GM21367 (cell line): ENCODE results near the gene RPTOR.

ENCODE experiments used
- ATAC-seq: cut with Tn5 transposase; IDR thresholded peaks from one replicate; pipeline ENCODE4 v1.9.1; 2021; ENCODE audit not compliant: unreplicated experiment

Gene RPTOR

GRCh38 chr17:80777274-80777673 is 232.6 kb downstream of the RPTOR start:
- ATAC-seq, result no peak

DNA sequence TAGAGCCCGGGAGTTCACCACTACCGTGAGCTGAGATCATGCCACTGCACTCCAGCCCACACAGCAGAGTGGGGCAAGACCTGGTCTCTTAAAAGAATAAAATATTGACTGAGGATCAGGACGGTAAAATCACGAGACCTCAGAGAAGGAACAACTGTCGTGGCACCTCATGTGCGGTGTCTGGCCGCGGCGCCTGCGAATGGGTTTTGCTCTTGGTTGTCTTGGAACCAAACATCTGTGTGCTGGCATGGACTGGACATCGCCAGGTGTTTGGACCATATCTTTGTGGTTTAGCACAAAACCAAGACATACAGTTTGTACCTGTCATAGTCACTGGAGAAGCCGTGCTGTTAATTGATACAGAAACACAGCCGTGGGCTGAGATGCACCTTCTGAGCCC is 234.1 kb downstream of the RPTOR start:
- no peak for ATAC-seq

DNA sequence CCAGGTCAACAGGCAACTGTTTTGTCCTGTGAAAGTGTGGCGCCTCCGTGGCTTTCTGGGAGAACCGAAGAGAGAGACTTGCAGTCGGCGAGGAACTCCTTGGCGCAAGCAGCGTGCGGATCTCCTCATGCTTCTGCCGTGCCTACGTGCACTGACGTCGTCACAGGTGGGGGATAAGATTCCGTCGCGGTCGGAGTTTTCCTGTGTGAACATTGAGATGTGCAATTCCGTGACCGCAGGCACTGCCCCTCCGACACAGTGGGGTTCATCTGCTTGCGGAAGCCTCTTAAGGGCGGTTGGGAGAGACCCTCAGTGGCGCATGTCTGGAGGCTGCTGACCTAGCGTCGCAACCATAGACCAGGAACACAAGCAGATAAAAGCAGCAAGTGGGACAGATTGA is 234.7 kb downstream of the RPTOR start:
- no peak for ATAC-seq

GRCh38 chr17:80779961-80780380 is 235.3 kb downstream of the RPTOR start:
- ATAC-seq, result no peak

DNA sequence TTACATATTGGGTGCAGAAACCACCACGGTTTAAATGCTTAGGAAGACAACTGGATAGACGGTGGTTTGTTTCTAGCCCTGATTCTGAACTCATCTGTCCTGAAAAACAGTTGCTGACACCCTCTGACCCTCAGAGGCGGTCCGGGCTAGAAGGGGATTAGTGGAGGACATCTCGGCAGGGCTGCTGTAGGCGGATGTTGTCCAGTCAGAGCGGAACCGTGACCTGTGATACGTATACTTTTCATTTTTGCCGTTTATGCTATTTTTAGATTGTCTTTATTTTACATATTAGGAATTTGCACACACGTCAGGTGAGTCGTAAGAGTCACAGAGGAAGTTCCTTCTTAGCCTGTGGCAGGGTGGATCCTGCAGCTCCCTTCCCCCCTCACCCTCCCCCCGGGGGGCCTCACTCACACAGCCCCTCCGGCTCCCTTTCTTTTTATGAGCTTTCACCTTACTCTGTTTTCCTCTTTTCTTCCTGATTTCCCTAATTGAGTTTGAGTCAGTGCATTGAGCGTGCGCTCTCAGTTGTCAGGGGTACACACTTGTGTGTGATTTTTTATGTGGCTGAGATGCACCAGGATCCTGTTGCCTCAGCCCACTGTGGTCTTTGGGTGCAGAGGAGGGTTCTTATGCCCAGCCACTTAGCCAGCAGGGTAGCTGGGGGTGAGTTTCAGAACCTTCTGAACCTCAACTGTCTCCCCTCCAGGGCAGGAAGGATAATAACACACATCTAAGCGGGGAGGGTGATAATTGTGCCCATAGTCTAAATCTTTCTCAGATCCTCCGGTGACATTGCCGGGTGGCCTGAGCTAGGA is 236.0 kb downstream of the RPTOR start:
- peak; percentile 54 for ATAC-seq

DNA sequence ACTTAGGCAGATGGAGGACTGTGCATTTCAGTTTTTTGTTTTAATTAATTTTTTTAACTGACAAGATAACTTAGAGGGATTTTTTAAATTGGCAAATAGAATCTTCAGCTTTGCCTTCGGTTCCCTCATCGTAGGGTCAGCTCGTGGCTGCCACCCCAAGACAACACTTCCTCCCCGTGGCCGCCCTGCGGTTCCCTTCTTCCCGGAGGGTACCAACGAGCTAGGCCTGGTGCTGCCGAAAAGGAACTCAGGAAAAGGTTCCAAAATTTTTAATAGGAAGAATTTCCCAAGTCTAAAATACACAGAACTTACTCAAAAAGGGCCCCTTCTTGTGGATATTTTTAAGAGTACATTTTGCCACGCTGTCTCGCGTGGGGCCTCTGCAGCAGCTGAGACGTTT is 236.6 kb downstream of the RPTOR start:
- ATAC-seq, result no peak

DNA sequence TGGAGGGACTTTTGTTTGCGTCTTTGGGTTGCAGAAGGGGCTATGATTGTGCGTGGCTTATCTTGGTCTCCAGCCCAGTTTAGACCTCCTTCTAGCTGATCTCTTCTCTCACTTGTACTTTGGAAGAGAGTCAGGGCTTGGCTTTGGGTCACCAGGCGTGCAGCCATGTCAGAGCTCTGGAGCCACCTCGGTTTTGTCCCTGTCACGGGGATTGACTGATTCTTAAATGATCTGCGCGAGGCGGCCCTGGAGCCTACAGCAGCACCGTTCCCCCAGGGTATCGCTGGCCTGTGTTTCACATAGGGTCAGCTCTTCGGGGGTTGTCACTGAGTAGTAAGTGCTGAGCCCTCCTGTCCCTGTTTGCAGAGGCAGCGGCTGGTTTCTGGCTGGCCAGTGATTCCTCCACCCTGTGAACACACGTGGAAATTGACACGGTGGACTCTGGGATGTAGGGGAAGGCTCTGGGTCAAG is 237.2 kb downstream of the RPTOR start:
- no peak for ATAC-seq

DNA sequence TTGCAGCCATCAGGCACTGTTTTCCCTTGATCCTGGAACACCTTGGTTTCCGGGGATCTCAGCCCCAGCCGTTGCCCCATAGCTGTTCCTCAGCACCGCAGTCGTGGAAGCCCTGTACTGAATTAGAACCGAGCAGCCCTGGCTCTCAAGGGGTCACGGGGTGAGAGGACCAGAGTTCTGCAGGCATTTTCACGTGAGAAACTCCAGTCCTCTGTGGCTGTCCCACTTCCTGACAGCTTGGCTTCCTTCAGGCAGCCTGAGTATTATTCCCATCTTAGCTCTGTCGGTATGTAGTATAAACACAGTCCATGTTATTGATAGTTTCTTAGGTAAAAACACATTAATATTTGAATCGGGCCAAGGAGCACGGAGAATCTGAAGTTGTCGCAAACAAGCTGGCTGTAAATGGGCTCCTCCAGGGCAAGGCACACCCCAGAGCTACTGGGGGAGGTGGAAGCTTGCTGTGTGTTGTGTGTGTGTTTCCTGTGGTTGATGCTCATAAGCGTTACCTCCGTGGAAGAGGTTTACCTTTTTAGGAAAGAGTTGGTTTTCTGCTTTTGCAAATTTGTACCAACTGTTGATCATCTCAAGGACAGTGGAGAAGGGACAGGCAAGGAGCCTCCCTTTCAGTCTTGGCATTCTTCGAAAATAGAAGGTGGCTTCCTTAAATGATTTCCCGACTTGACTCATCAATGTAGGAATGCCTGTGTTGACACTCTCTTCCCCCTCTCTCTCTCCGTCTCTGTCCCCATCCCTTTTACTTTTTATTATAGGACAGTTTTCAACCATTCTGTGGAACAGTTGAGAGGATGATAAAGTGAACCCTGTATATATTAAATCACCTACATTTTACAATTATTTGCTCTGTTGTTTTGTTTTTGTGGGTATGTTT is 238.1 kb downstream of the RPTOR start:
- no peak for ATAC-seq

GRCh38 chr17:80783486-80783885 is 238.8 kb downstream of the RPTOR start:
- ATAC-seq, result no peak

GRCh38 chr17:80783971-80784370 is 239.3 kb downstream of the RPTOR start:
- no peak for ATAC-seq

- ATAC-seq, result no peak
Observed at GRCh38 chr17:80785477-80786178, 241.0 kb downstream of the RPTOR start.

GRCh38 chr17:80786470-80786869 is 241.8 kb downstream of the RPTOR start:
- no peak for ATAC-seq

- no peak for ATAC-seq
Observed at GRCh38 chr17:80786887-80787286, 242.2 kb downstream of the RPTOR start.

- ATAC-seq, result no peak
Observed at GRCh38 chr17:80787881-80788280, 243.2 kb downstream of the RPTOR start.

DNA sequence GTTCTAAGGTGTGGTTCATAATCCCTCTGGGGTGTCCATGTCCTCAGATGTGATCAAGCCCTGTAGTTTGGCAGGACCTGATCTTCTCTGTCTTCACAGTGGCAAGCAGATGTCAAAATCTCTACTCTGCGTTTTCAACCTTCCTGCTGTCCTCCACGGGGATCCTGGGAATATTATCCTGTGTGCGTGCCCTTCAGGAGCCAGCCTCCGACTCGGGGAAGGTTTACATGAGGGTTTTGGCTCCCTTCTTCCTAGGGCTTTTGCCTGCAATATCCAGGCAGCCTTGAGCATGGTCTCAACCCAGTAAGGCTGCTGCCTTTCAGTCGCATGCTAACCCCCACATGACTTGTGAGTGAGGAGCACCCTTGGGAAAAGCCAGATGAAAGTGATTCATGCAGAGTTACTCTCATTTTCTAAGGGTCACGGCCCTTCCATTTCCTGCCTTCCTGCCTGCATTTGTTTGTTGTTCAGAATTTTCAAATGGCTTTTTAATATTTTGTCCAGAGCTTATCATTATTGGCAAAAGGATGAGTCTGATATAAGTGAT is 244.8 kb downstream of the RPTOR start:
- ATAC-seq, result no peak

DNA sequence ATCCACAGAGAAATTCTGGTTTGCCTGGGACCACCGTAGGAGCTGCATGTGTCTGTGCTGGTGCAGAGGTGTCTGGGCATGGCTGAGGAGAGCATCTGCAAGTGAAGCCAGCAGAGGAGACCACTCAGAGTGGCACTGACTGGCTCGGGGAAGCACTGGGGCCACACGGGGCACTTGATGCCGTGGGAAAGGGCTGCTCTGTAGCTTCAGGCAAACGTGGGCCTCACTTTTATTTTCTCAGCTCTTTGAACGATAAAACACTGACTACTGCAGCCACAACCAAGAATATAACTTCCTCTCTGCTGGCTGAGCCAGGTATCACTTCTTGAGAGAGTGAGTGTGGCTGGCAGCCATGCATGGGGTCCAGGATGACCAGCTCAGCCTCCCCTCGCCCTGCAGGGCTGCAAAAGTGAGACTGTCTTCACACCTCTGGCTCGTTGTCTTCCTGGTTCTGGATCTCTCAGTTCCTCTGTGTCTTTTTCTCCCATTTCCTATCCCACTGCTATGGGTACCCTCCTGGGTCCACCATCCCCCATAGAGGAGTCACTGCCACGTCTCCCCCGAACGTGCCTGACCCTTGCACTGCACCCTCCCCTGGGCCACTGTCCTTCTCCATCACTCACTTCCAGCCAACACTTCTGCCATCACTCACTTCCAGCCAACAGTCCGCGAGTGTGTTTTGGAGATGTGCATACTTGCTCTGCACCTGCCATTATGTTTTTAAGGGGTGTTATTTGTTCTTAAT is 245.6 kb downstream of the RPTOR start:
- peak; percentile 48 for ATAC-seq

GRCh38 chr17:80790981-80791742 is 246.5 kb downstream of the RPTOR start:
- ATAC-seq, result no peak

GRCh38 chr17:80791758-80792284 is 247.2 kb downstream of the RPTOR start:
- no peak for ATAC-seq

DNA sequence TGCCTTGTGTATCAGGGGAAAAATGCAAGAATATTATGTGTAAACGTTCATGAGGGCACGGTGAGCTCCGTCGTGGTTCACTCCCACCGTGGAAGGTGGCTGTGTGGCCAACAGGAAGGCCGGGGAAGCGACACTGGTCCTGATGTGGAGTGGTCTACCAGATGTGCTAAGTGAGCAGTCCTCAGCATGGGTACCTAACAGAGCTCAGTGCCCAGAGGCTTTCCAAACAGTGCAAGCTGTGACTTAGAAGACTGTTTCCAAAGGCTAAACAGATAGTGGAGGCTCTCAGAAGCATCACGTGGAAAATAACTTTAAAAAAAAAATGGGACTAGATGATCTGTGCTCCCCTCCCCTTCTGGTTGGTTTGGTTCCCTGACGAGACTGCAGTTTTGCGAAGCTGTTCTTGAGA is 247.7 kb downstream of the RPTOR start:
- ATAC-seq, result no peak
